Hepatocyte (in vitro differentiated cells): ENCODE data around the gene GALNT14. TPM values are rescaled to one million over a fixed set of nuclear protein-coding genes. Genes with fewer than 3 reads are reported as not detected.
A peak's percentile ranks its signal among the peaks of the same experiment; 100 is the strongest.

Experiments used
- DNase-seq: peaks from one replicate; pipeline ENCODE4 v3.0.0-alpha.2; 2016; ENCODE audit warnings: low spot score
- H2AFZ ChIP-seq: fragments of 200-600 bp; sonication (generic); 2 replicates; pipeline ENCODE4 v1.6.0; 2016; ENCODE audit warnings: antibody characterized with exemption, mild to moderate bottlenecking
- H3K27ac ChIP-seq: fragments of 200-600 bp; sonication (generic); 2 replicates; pipeline ENCODE4 v1.5.1; 2016; ENCODE audit warnings: mild to moderate bottlenecking
- H3K27me3 ChIP-seq: fragments of 200-600 bp; sonication (generic); 2 replicates; pipeline ENCODE4 v1.6.1; 2016
- H3K36me3 ChIP-seq: fragments of 200-600 bp; sonication (generic); replicated peaks from 2 replicates; pipeline ENCODE4 v1.5.1; 2016; ENCODE audit warnings: low read depth; ENCODE audit not compliant: insufficient read depth
- H3K4me1 ChIP-seq: fragments of 200-600 bp; sonication (generic); 2 replicates; pipeline ENCODE4 v1.5.1; 2016; ENCODE audit warnings: mild to moderate bottlenecking, moderate library complexity; ENCODE audit not compliant: insufficient read depth
- H3K4me2 ChIP-seq: fragments of 200-600 bp; sonication (generic); 2 replicates; pipeline ENCODE4 v1.6.0; 2016
- H3K4me3 ChIP-seq: fragments of 200-600 bp; sonication (generic); 2 replicates; pipeline ENCODE4 v1.5.1; 2016; ENCODE audit warnings: mild to moderate bottlenecking
- H3K79me2 ChIP-seq: fragments of 200-600 bp; sonication (generic); 2 replicates; pipeline ENCODE4 v1.6.0; 2017; ENCODE audit warnings: mild to moderate bottlenecking
- H3K9me2 ChIP-seq: fragments of 200-600 bp; sonication (generic); replicated peaks from 2 replicates; pipeline ENCODE4 v1.6.0; 2017; ENCODE audit warnings: mild to moderate bottlenecking; ENCODE audit not compliant: insufficient read depth
- H3K9me3 ChIP-seq: fragments of 200-600 bp; sonication (generic); 2 replicates; pipeline ENCODE4 v1.5.1; 2016; ENCODE audit warnings: low read depth, mild to moderate bottlenecking
- H4K20me1 ChIP-seq: fragments of 200-600 bp; sonication (generic); 2 replicates; pipeline ENCODE4 v1.6.0; 2016; ENCODE audit warnings: mild to moderate bottlenecking; ENCODE audit not compliant: insufficient read depth, poor library complexity, severe bottlenecking
- CTCF ChIP-seq: fragments of 200-600 bp; sonication (generic); IDR thresholded peaks from 2 replicates; pipeline ENCODE4 v1.5.1; 2016; ENCODE audit warnings: antibody characterized with exemption, mild to moderate bottlenecking; ENCODE audit not compliant: poor library complexity
- EZH2 ChIP-seq: fragments of 200-600 bp; sonication (generic); IDR thresholded peaks from 2 replicates; pipeline ENCODE4 v1.6.1; 2016; ENCODE audit warnings: antibody characterized with exemption, mild to moderate bottlenecking, borderline replicate concordance
- EZH2phosphoT487 ChIP-seq: fragments of 200-600 bp; sonication (generic); IDR thresholded peaks from one replicate; pipeline ENCODE4 v1.6.1; 2018; ENCODE audit warnings: antibody characterized with exemption, mild to moderate bottlenecking, low read depth, moderate library complexity; ENCODE audit not compliant: unreplicated experiment, severe bottlenecking
- WGBS: methylation state at CpG from one replicate; pipeline ENCODE4 v1.1.6; 2016; ENCODE audit warnings: low lambda C conversion rate; ENCODE audit errors: missing lambda C conversion rate; 5-methylcytosine and 5-hydroxymethylcytosine counted together
- polyA plus RNA-seq: library from polyadenylated mRNA; unstranded; fragments of >200 nt; fragmentation: Nextera tagmentation; extraction: Ambion mirVana; gene quantifications from 2 replicates; pipeline ENCODE4 v1.2.1, GENCODE V29; 2016
- total RNA-seq: library from RNA; depleted of rRNA; stranded (reverse); fragments of >200 nt; gene quantifications from 2 replicates; pipeline ENCODE4 v1.2.3, GENCODE V29; 2014

Gene GALNT14
- total and polyA plus RNA-seq, 2 experiments from 2014 or later = 2.2 to 2.9 TPM

- no peaks in the 10 kb centered on the region for H3K27me3 ChIP-seq
- no peak overlapping the region for H2AFZ ChIP-seq
- TF ChIP-seq EZH2 (no peak), CTCF (no peak), EZH2phosphoT487 (no peak)
- H4K20me1 ChIP-seq = no peaks in the 10 kb centered on the region
- H3K9me3 ChIP-seq = no peaks in the 10 kb centered on the region
- H3K4me1 ChIP-seq = no peaks in the 10 kb centered on the region
- H3K4me3 ChIP-seq = no peak overlapping the region
- H3K36me3 ChIP-seq = no peaks in the 10 kb centered on the region
- DNase-seq = peak; percentile 16
- H3K27ac ChIP-seq = no peak overlapping the region
- H3K79me2 ChIP-seq = no peaks in the 10 kb centered on the region
- 67% methylated on average over 4 of the region's 4 CpGs for WGBS
- H3K4me2 ChIP-seq = no peak overlapping the region
- no peaks in the 10 kb centered on the region for H3K9me2 ChIP-seq
Measured at GRCh38 chr2:30968660-30969397, 169.4 kb downstream of the GALNT14 start.

GRCh38 chr2:30966786-30967185 is 171.5 kb downstream of the GALNT14 start:
- Histone ChIP-seq H4K20me1 (no peaks in the 10 kb centered on the region), H3K4me3 (no peak overlapping the region), H3K9me3 (no peaks in the 10 kb centered on the region), H3K27me3 (no peaks in the 10 kb centered on the region), H3K36me3 (no peaks in the 10 kb centered on the region), H3K9me2 (no peaks in the 10 kb centered on the region), H2AFZ (no peak overlapping the region), H3K4me2 (no peak overlapping the region), H3K4me1 (no peaks in the 10 kb centered on the region), H3K27ac (no peak overlapping the region), H3K79me2 (no peaks in the 10 kb centered on the region)
- WGBS = 95% methylated on average over 4 of the region's 4 CpGs
- DNase-seq = no peak
- TF ChIP-seq CTCF = no peak
- TF ChIP-seq EZH2 = no peak
- TF ChIP-seq EZH2phosphoT487 = no peak

GRCh38 chr2:30965022-30965531 is 173.2 kb downstream of the GALNT14 start:
- 95% methylated on average over 10 of the region's 10 CpGs for WGBS
- Histone ChIP-seq H2AFZ (no peak overlapping the region), H3K79me2 (no peaks in the 10 kb centered on the region), H4K20me1 (no peaks in the 10 kb centered on the region), H3K4me1 (no peaks in the 10 kb centered on the region), H3K27me3 (no peaks in the 10 kb centered on the region), H3K4me2 (no peak overlapping the region), H3K4me3 (no peak overlapping the region), H3K9me2 (no peaks in the 10 kb centered on the region), H3K36me3 (no peaks in the 10 kb centered on the region), H3K27ac (no peak overlapping the region), H3K9me3 (no peaks in the 10 kb centered on the region)
- TF ChIP-seq EZH2phosphoT487 (no peak), CTCF (no peak), EZH2 (no peak)
- DNase-seq = no peak
